ENCODE results near the gene NTSR1.
"Not testable (repeated sequence)": the region's sequence is repeated elsewhere in the genome, so short reads cannot be mapped to it uniquely, and the experiment has no call there.

The NTSR1 gene

GRCh38 chr20:62679978-62680589 is 28.6 kb upstream of the NTSR1 start:
- TF ChIP-seq, protein P1, sequence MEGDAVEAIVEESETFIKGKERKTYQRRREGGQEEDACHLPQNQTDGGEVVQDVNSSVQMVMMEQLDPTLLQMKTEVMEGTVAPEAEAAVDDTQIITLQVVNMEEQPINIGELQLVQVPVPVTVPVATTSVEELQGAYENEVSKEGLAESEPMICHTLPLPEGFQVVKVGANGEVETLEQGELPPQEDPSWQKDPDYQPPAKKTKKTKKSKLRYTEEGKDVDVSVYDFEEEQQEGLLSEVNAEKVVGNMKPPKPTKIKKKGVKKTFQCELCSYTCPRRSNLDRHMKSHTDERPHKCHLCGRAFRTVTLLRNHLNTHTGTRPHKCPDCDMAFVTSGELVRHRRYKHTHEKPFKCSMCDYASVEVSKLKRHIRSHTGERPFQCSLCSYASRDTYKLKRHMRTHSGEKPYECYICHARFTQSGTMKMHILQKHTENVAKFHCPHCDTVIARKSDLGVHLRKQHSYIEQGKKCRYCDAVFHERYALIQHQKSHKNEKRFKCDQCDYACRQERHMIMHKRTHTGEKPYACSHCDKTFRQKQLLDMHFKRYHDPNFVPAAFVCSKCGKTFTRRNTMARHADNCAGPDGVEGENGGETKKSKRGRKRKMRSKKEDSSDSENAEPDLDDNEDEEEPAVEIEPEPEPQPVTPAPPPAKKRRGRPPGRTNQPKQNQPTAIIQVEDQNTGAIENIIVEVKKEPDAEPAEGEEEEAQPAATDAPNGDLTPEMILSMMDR (IDR thresholded peaks at IDR 0.05; ENCODE audit: borderline replicate concordance, control extremely low read depth, extremely low read depth, insufficient read depth, missing control alignments): no peak
- in situ Hi-C loops (cut with MboI; ENCODE audit: low sequenced_read_pairs, unreplicated experiment): no loop called here
- no peak for DNase-seq (ENCODE audit: low spot score)

- no peak for DNase-seq (ENCODE audit: low spot score)
- in situ Hi-C loops (cut with MboI; ENCODE audit: low sequenced_read_pairs, unreplicated experiment): no loop called here
- TF ChIP-seq, protein P1 (IDR thresholded peaks at IDR 0.05; ENCODE audit: borderline replicate concordance, control extremely low read depth, extremely low read depth, insufficient read depth, missing control alignments): no peak
These were observed 25.6 kb upstream of the NTSR1 start for GRCh38 chr20:62682912-62683517.

DNA sequence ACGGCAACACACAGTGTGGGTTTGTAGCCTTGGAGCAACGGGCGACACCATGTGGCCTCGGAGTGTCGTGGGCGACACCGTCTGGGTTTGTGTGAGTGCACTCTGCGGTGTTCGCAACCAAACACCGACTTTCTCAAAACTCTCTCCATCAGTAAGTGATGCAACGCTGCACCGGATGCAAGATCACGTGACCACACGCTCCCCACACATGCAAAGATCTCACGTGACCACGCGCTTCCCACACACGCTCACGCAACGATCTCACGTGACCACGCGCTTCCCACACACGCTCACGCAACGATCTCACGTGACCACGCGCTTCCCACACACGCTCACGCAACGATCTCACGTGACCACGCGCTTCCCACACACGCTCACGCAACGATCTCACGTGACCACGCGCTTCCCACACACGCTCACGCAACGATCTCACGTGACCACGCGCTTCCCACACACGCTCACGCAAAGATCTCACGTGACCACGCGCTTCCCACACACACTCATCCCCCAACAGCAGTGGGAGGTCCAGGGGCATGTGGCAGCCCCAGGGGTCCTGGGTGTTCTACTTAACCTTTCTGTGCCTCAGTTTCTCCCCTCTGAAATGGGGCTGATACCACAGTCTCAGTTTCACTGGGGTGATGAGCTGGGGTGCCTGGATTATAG is 24.8 kb upstream of the NTSR1 start:
- DNase-seq (ENCODE audit: low spot score); in situ Hi-C loops (cut with MboI; ENCODE audit: low sequenced_read_pairs, unreplicated experiment): not testable (repeated sequence)

GRCh38 chr20:62684981-62685380 is 23.7 kb upstream of the NTSR1 start:
- TF ChIP-seq, protein P1 (IDR thresholded peaks at IDR 0.05; ENCODE audit: borderline replicate concordance, control extremely low read depth, extremely low read depth, insufficient read depth, missing control alignments): no peak
- in situ Hi-C loops (cut with MboI; ENCODE audit: low sequenced_read_pairs, unreplicated experiment): no loop called here

DNA sequence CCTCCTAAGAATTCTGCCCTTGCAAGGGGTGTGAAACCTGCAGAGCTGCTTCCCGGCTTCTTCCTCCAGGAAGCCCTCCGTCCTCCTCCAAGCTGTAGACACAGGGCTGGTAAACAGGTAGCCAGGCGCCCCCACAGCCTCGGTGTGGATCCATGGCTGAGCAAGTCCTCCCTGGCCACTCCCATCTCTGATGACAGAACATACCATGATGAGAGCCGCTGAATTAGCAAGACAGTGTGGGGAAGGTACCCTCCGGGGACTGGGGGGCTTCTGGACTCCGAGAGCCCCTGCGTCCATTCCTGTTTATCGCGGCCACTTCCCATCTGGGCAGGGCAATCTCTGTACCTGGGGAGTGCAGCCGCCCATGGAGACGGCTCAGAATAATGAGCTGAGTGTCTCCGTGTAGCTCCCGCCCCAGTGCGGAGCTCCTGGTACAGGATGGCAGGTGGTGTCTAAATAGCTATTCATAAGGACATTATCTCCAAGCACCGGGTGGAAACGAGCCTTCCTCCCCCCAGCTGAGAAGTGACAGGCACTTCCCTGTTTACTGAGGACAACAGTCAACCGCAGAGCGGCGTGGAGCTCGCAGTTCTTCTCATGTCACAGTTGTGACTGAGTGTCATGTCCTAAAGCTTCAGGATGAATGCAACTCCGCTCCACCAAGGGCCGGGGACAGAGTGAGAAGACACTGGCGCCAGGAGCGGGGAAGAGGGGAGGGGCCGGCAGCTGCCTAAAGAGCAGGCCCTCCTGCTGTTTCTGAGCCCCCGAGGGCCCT is 22.7 kb upstream of the NTSR1 start:
- no peak for DNase-seq (ENCODE audit: low spot score)
- TF ChIP-seq, protein P1 (IDR thresholded peaks at IDR 0.05; ENCODE audit: borderline replicate concordance, control extremely low read depth, extremely low read depth, insufficient read depth, missing control alignments): no peak
- in situ Hi-C loops (cut with MboI; ENCODE audit: low sequenced_read_pairs, unreplicated experiment): no loop called here

More at GRCh38 chr20:62684981-62685380, 23.7 kb upstream of the NTSR1 start:
- DNase-seq (ENCODE audit: low spot score): no peak

DNA sequence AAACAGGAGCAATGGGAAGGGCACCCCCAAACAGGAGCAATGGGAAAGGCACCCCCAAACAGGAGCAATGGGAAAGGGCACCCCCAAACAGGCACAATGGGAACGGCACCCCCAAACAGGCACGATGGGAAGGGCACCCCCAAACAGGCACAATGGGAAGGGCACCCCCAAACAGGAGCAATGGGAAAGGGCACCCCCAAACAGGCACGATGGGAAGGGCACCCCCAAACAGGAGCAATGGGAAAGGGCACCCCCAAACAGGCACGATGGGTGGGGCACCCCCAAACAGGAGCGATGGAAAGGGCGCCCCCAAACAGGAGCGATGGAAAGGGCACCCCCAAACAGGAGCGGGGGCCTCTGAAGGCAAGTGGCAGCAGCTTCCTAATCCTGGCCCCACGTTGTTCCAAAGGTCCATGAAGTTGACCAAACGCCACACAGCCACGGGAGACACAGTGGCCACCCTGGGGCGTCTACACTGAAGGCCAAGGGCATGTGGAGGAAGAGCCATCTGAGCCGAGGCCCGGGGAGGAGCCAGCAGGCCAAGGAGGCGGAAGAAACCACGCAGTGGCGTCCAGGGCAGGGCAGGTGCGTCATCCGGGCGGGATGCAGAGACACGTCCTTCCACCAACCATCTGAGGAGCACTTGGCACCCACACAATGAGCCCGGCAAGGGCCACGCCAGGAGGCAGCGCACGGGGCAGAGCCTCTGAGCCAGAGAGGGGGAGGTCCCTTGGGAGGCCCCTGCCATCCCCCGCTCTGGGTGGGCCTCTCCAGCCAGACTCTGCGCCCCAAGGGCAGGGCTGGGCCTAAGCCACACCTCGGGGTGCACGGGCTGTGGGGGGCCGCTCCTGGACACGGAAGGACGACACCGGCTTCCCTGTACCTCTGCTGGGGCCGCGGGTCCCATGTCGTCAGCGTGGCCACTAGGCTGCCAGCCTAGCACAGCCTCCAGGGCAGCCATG is 21.5 kb upstream of the NTSR1 start:
- TF ChIP-seq, protein P1 (IDR thresholded peaks at IDR 0.05; ENCODE audit: borderline replicate concordance, control extremely low read depth, extremely low read depth, insufficient read depth, missing control alignments): no peak
- in situ Hi-C loops (cut with MboI; ENCODE audit: low sequenced_read_pairs, unreplicated experiment): no loop called here
- no peak for DNase-seq (ENCODE audit: low spot score)

All from GM13976 (cell line).